GM18511 (cell line): Measurements from ENCODE around the gene ALB.

Experiments
- ATAC-seq: cut with Tn5 transposase; IDR thresholded peaks from one replicate; pipeline ENCODE4 v1.9.1; 2021; ENCODE audit warnings: mild to moderate bottlenecking, moderate library complexity; ENCODE audit not compliant: unreplicated experiment

The ALB gene

GRCh38 chr4:73408181-73408867 lies 4.2 kb downstream of the ALB start:
- ATAC-seq: no peak

- ATAC-seq: no peak
These were observed 5.2 kb downstream of the ALB start for GRCh38 chr4:73409012-73409862.

- no peak for ATAC-seq
These were observed 6.0 kb downstream of the ALB start for GRCh38 chr4:73409978-73410548.

GRCh38 chr4:73410916-73411730 lies 7.0 kb downstream of the ALB start:
- no peak for ATAC-seq

GRCh38 chr4:73411731-73412414 lies 7.8 kb downstream of the ALB start:
- ATAC-seq: no peak

- ATAC-seq: no peak
These were observed 9.2 kb downstream of the ALB start for GRCh38 chr4:73413294-73413755.

- no peak for ATAC-seq
These were observed 10.8 kb downstream of the ALB start for GRCh38 chr4:73414936-73415271.

GRCh38 chr4:73415807-73416238 lies 11.7 kb downstream of the ALB start:
- ATAC-seq: no peak

- no peak for ATAC-seq
These were observed 12.5 kb downstream of the ALB start for GRCh38 chr4:73416423-73417087.

GRCh38 chr4:73417342-73417741 lies 13.3 kb downstream of the ALB start:
- no peak for ATAC-seq

- no peak for ATAC-seq
These were observed 13.9 kb downstream of the ALB start for GRCh38 chr4:73417973-73418372.

GRCh38 chr4:73418677-73419076 lies 14.6 kb downstream of the ALB start:
- ATAC-seq: no peak

GRCh38 chr4:73419106-73420038 lies 15.3 kb downstream of the ALB start:
- ATAC-seq: no peak

- ATAC-seq: no peak
These were observed 16.5 kb downstream of the ALB start for GRCh38 chr4:73420615-73421014.

GRCh38 chr4:73421708-73422457 lies 17.8 kb downstream of the ALB start:
- ATAC-seq: no peak

- no peak for ATAC-seq
These were observed 18.3 kb downstream of the ALB start for GRCh38 chr4:73422458-73422752.

GRCh38 chr4:73423184-73423583 lies 19.1 kb downstream of the ALB start:
- no peak for ATAC-seq

- no peak for ATAC-seq
These were observed 22.6 kb downstream of the ALB start for GRCh38 chr4:73426666-73427065.
